ENCODE results near the gene TMEM134. TPM values are rescaled to one million over a fixed set of nuclear protein-coding genes. Genes with fewer than 3 reads are reported as not detected.

Gene TMEM134
- total and polyA plus RNA-seq, 2 experiments from 2014 or later: 13.4 to 103 TPM

- Histone ChIP-seq H3K36me3 (ENCODE audit: low read depth) (no peaks in the 10 kb centered on the region), H3K4me2 (ENCODE audit: unreplicated experiment) (peak overlapping the region; percentile 50), H3K4me3 (peak overlapping the region; percentile 70), H3K79me2 (ENCODE audit: insufficient read depth) (peaks cover 23% of the 10 kb centered on the region; the same call in 1 of the 2 replicates), H3K9ac (peak overlapping the region; percentile 52), H3K9me2 (ENCODE audit: insufficient read depth) (no peaks in the 10 kb centered on the region), H2AFZ (peak overlapping the region; percentile 77), H3K9me3 (ENCODE audit: low read depth) (no peaks in the 10 kb centered on the region), H4K20me1 (ENCODE audit: insufficient read depth) (no peaks in the 10 kb centered on the region), H3K27me3 (replicated peaks; ENCODE audit: insufficient read depth) (no peaks in the 10 kb centered on the region), H3F3A (ENCODE audit: insufficient read depth) (no peaks in the 10 kb centered on the region), H3K27ac (no peak overlapping the region), H3K4me1 (ENCODE audit: insufficient read depth) (peaks cover 4% of the 10 kb centered on the region; the same call in 1 of the 2 replicates)
- in situ Hi-C loops (cut with MboI): no loop called here
- no peak for TF ChIP-seq EZH2 (IDR thresholded peaks at IDR 0.05; ENCODE audit: insufficient read depth, poor library complexity, severe bottlenecking)
- TF ChIP-seq EZH2phosphoT487 (IDR thresholded peaks at IDR 0.05; ENCODE audit: insufficient read depth, low read depth): no peak
- no peak for DNase-seq
- 79 to 83% methylated on average over 3 of the region's 3 CpGs for WGBS, 2 experiments (ENCODE audit: low coverage in 1 of 2, low lambda C conversion rate in 2 of 2, missing lambda C conversion rate in 2 of 2)
These were observed 3.9 kb downstream of the TMEM134 start for GRCh38 chr11:67465189-67465510.

- TF ChIP-seq EZH2 (IDR thresholded peaks at IDR 0.05; ENCODE audit: insufficient read depth, poor library complexity, severe bottlenecking): no peak
These were observed 4.5 kb downstream of the TMEM134 start for GRCh38 chr11:67464411-67465188.

GRCh38 chr11:67463680-67464410, 5.2 kb downstream of the TMEM134 start:
- in situ Hi-C loops (cut with MboI): no loop called here
- Histone ChIP-seq H3F3A (ENCODE audit: insufficient read depth) (no peaks in the 10 kb centered on the region), H3K4me3 (peak overlapping the region; percentile 70), H3K27ac (no peak overlapping the region), H3K36me3 (ENCODE audit: low read depth) (no peaks in the 10 kb centered on the region), H3K4me2 (ENCODE audit: unreplicated experiment) (peak overlapping the region; percentile 50), H4K20me1 (ENCODE audit: insufficient read depth) (no peaks in the 10 kb centered on the region), H3K9ac (peak overlapping the region; percentile 40), H3K9me3 (ENCODE audit: low read depth) (no peaks in the 10 kb centered on the region), H2AFZ (peak overlapping the region; percentile 77), H3K79me2 (ENCODE audit: insufficient read depth) (peaks cover 23% of the 10 kb centered on the region; the same call in 1 of the 2 replicates), H3K9me2 (ENCODE audit: insufficient read depth) (no peaks in the 10 kb centered on the region), H3K27me3 (replicated peaks; ENCODE audit: insufficient read depth) (no peaks in the 10 kb centered on the region), H3K4me1 (ENCODE audit: insufficient read depth) (no peaks in the 10 kb centered on the region)
- peak; percentile 49 for DNase-seq
- no peak for TF ChIP-seq EZH2phosphoT487 (IDR thresholded peaks at IDR 0.05; ENCODE audit: insufficient read depth, low read depth)
- TF ChIP-seq EZH2 (IDR thresholded peaks at IDR 0.05; ENCODE audit: insufficient read depth, poor library complexity, severe bottlenecking): no peak
- whole genome bisulfite sequencing, 2 experiments (ENCODE audit: low coverage in 1 of 2, low lambda C conversion rate in 2 of 2, missing lambda C conversion rate in 2 of 2): 83 to 90% methylated on average over 20 of the region's 20 CpGs

More at GRCh38 chr11:67464411-67465188, 4.5 kb downstream of the TMEM134 start:
- no peaks in the 10 kb centered on the region for H3K36me3 ChIP-seq (ENCODE audit: low read depth)
- in situ Hi-C loops (cut with MboI): no loop called here
- peak overlapping the region; percentile 77 for H2AFZ ChIP-seq
- peak; percentile 79 for DNase-seq
- peak overlapping the region; percentile 50 for H3K4me2 ChIP-seq (ENCODE audit: unreplicated experiment)
- peaks cover 23% of the 10 kb centered on the region; the same call in 1 of the 2 replicates for H3K79me2 ChIP-seq (ENCODE audit: insufficient read depth)
- peak overlapping the region; percentile 52 for H3K9ac ChIP-seq
- no peaks in the 10 kb centered on the region for H3K9me3 ChIP-seq (ENCODE audit: low read depth)
- peaks cover 1% of the 10 kb centered on the region; the same call in 1 of the 2 replicates for H3K4me1 ChIP-seq (ENCODE audit: insufficient read depth)
- peak overlapping the region; percentile 70 for H3K4me3 ChIP-seq
- no peaks in the 10 kb centered on the region for H3F3A ChIP-seq (ENCODE audit: insufficient read depth)
- 35 to 40% methylated on average over 42 to 54 of the region's 56 CpGs for WGBS, 2 experiments (ENCODE audit: low coverage in 1 of 2, low lambda C conversion rate in 2 of 2, missing lambda C conversion rate in 2 of 2)
- H3K27me3 ChIP-seq (replicated peaks; ENCODE audit: insufficient read depth): no peaks in the 10 kb centered on the region
- no peaks in the 10 kb centered on the region for H4K20me1 ChIP-seq (ENCODE audit: insufficient read depth)
- no peaks in the 10 kb centered on the region for H3K9me2 ChIP-seq (ENCODE audit: insufficient read depth)
- H3K27ac ChIP-seq: no peak overlapping the region

GRCh38 chr11:67463186-67463585, 5.9 kb downstream of the TMEM134 start:
- Histone ChIP-seq H3K4me3 (no peak overlapping the region), H3K27ac (no peak overlapping the region)

More at GRCh38 chr11:67463186-67463585, 5.9 kb downstream of the TMEM134 start:
- H3K4me2 ChIP-seq (ENCODE audit: unreplicated experiment): no peak overlapping the region
- no peaks in the 10 kb centered on the region for H4K20me1 ChIP-seq (ENCODE audit: insufficient read depth)
- H3K9ac ChIP-seq: no peak overlapping the region
- H3K9me3 ChIP-seq (ENCODE audit: low read depth): no peaks in the 10 kb centered on the region
- H2AFZ ChIP-seq: no peak overlapping the region
- no peaks in the 10 kb centered on the region for H3F3A ChIP-seq (ENCODE audit: insufficient read depth)
- no peaks in the 10 kb centered on the region for H3K4me1 ChIP-seq (ENCODE audit: insufficient read depth)
- no peak for DNase-seq
- TF ChIP-seq EZH2phosphoT487 (IDR thresholded peaks at IDR 0.05; ENCODE audit: insufficient read depth, low read depth) (no peak), EZH2 (IDR thresholded peaks at IDR 0.05; ENCODE audit: insufficient read depth, poor library complexity, severe bottlenecking) (no peak)
- H3K79me2 ChIP-seq (ENCODE audit: insufficient read depth): peaks cover 19% of the 10 kb centered on the region; the same call in 1 of the 2 replicates
- in situ Hi-C loops (cut with MboI): no loop called here
- H3K36me3 ChIP-seq (ENCODE audit: low read depth): no peaks in the 10 kb centered on the region
- WGBS, 2 experiments (ENCODE audit: low coverage in 1 of 2, low lambda C conversion rate in 2 of 2, missing lambda C conversion rate in 2 of 2): 91 to 93% methylated on average over 10 of the region's 10 CpGs
- no peaks in the 10 kb centered on the region for H3K27me3 ChIP-seq (replicated peaks; ENCODE audit: insufficient read depth)
- H3K9me2 ChIP-seq (ENCODE audit: insufficient read depth): no peaks in the 10 kb centered on the region

Measured in GM23248 (cell line).